ENCODE results near the gene ABTB2.

Gene ABTB2

DNA sequence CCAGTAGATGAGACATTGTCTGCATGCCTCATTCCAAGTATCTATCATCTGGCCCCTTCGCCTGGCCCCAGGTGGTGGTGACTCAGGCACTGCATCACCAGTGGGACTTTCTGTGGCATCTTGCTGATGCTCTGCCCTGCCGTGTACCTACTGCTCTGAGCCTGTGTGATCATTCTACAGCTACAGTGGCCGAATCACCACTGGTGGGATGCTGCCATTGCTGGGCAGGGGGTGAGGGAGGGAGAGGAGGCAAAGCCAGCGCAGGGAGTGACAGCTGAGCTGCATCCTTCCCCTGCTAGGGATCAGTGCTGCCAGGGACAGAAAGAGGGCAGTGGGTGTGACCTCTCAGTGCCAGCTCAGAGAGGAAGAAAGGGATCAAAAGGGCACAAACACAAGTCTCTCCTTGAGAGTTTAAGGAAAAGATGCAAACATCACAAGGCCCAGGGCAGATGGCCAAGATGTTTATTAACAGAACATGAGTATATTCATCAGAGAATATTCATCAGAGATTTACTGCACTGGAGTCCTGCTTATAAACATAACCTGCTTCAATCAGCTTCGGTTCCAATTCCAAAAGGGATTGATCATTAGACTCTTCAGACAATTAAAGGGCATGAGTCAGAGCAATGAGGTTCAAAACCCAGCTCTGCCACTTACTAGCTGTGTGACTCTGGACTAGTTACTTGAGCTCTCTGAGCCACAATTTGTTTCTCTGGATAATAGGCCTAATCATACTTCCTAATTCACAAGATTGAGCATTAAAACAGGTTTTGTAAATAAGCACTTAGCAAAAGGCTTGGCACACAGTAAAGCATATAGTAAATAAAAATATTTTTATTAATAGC is 142.6 kb downstream of the ABTB2 start:
- TF ChIP-seq TAF1 (IDR thresholded peaks at IDR 0.05; ENCODE audit: borderline replicate concordance, insufficient read depth, low read length) (no peak), FOXP2 (optimal IDR thresholded peaks at IDR 0.05; ENCODE audit: borderline replicate concordance, extremely low read depth, extremely low read length, insufficient read depth) (no peak), POLR2AphosphoS5 (IDR thresholded peaks at IDR 0.05; ENCODE audit: low read depth, low read length) (no peak), SIN3A (IDR thresholded peaks at IDR 0.05; ENCODE audit: borderline replicate concordance, insufficient read depth, low read length) (no peak)
- TF ChIP-seq, protein P1, sequence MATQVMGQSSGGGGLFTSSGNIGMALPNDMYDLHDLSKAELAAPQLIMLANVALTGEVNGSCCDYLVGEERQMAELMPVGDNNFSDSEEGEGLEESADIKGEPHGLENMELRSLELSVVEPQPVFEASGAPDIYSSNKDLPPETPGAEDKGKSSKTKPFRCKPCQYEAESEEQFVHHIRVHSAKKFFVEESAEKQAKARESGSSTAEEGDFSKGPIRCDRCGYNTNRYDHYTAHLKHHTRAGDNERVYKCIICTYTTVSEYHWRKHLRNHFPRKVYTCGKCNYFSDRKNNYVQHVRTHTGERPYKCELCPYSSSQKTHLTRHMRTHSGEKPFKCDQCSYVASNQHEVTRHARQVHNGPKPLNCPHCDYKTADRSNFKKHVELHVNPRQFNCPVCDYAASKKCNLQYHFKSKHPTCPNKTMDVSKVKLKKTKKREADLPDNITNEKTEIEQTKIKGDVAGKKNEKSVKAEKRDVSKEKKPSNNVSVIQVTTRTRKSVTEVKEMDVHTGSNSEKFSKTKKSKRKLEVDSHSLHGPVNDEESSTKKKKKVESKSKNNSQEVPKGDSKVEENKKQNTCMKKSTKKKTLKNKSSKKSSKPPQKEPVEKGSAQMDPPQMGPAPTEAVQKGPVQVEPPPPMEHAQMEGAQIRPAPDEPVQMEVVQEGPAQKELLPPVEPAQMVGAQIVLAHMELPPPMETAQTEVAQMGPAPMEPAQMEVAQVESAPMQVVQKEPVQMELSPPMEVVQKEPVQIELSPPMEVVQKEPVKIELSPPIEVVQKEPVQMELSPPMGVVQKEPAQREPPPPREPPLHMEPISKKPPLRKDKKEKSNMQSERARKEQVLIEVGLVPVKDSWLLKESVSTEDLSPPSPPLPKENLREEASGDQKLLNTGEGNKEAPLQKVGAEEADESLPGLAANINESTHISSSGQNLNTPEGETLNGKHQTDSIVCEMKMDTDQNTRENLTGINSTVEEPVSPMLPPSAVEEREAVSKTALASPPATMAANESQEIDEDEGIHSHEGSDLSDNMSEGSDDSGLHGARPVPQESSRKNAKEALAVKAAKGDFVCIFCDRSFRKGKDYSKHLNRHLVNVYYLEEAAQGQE (IDR thresholded peaks at IDR 0.05; ENCODE audit: insufficient read depth in 1 of 2, low read depth in 2 of 2, low read length in 2 of 2), result no peak

DNA sequence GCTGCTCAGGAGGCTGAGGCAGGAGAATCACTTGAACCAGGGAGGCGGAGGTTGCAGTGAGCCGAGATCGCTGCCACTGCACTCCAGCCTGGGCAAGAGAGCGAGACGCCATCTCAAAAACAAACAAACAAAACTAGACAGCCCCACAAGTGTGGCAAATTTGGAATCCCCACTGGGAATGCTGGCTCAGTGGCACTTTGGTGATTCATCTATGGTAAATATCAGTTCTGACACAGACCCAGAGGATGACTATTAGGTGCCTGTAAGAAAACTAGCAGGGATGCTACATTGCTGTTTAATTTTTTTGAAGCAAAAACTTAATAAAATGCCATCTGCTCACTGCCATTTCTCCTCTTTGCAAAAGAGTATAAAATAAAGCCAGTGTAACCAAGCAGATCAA is 144.4 kb downstream of the ABTB2 start:
- TF ChIP-seq SIN3A (IDR thresholded peaks at IDR 0.05; ENCODE audit: borderline replicate concordance, insufficient read depth, low read length) (no peak), POLR2AphosphoS5 (IDR thresholded peaks at IDR 0.05; ENCODE audit: low read depth, low read length) (no peak), FOXP2 (optimal IDR thresholded peaks at IDR 0.05; ENCODE audit: borderline replicate concordance, extremely low read depth, extremely low read length, insufficient read depth) (no peak), TAF1 (IDR thresholded peaks at IDR 0.05; ENCODE audit: borderline replicate concordance, insufficient read depth, low read length) (no peak)
- TF ChIP-seq, protein P1 (IDR thresholded peaks at IDR 0.05; ENCODE audit: insufficient read depth in 1 of 2, low read depth in 2 of 2, low read length in 2 of 2), result no peak

DNA sequence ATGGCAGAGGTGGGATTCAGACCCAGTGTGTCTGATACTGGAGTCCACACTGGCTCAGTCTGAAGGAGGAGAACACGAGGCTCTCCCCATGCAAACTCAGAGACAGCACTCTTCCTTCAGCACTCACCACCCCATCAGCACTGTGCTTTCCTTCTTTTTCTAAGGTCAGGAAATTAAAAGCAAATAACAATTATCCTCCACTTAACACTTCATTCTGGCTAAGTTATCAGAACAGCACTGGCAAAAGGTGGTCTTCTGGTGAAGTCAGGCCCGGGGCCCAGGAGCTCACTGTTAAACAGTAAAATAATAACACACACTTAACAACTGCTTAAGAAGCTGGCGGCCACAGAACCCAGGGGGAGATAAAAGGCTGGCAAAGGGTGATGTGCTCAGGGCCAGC is 145.2 kb downstream of the ABTB2 start:
- no peak for TF ChIP-seq FOXP2 (optimal IDR thresholded peaks at IDR 0.05; ENCODE audit: borderline replicate concordance, extremely low read depth, extremely low read length, insufficient read depth)
- TF ChIP-seq, protein P1 (IDR thresholded peaks at IDR 0.05; ENCODE audit: insufficient read depth in 1 of 2, low read depth in 2 of 2, low read length in 2 of 2), result no peak
- no peak for TF ChIP-seq SIN3A (IDR thresholded peaks at IDR 0.05; ENCODE audit: borderline replicate concordance, insufficient read depth, low read length)
- no peak for TF ChIP-seq POLR2AphosphoS5 (IDR thresholded peaks at IDR 0.05; ENCODE audit: low read depth, low read length)
- no peak for TF ChIP-seq TAF1 (IDR thresholded peaks at IDR 0.05; ENCODE audit: borderline replicate concordance, insufficient read depth, low read length)

DNA sequence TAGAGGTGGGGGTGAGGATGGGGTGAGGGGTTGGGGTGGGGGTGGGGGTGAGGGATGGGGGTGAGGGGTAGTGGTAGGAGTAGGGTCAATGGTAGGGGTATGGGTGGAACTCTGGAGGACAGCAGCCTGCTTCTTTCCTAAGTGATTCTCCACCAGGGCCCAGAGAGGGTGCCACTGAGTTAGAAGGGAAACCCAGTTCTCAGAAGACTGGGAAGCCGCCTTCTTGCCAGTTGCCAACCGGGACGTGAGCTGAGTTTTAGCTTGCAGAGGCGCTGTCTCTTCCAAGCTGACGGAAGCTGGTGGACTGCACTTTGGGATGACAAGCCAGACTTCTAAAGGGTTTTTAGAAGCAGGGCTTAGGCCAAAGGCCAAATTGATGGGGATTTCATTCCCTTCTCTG is 148.0 kb downstream of the ABTB2 start:
- TF ChIP-seq SIN3A (IDR thresholded peaks at IDR 0.05; ENCODE audit: borderline replicate concordance, insufficient read depth, low read length) (no peak), FOXP2 (optimal IDR thresholded peaks at IDR 0.05; ENCODE audit: borderline replicate concordance, extremely low read depth, extremely low read length, insufficient read depth) (no peak), TAF1 (IDR thresholded peaks at IDR 0.05; ENCODE audit: borderline replicate concordance, insufficient read depth, low read length) (no peak)
- TF ChIP-seq, protein P1 (IDR thresholded peaks at IDR 0.05; ENCODE audit: insufficient read depth in 1 of 2, low read depth in 2 of 2, low read length in 2 of 2), result no peak

Data from PFSK-1 (cell line).